ENCODE data around the gene DMD.

DNA sequence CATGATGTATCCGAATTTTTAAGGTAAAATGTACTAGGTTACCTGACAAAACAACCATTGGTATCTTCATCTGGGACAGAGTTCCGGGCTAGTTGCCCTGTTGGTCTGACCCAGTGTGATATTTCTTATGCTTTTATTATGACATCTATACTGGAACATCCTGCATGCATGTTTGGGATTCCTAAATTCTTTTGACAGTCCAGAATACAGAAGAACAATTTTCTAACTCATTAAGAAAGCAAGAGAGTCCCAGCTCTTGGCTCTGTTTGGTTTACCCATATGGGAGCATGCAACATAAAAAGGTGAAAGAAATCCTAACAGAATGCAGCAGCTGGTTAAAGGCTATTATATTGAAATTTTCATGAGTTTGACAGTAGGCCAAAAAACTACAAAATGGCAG, 1891.8 kb downstream of the DMD start:
- TF ChIP-seq CTCF (IDR thresholded peaks at IDR 0.05) (no peak), POLR2AphosphoS5 (IDR thresholded peaks at IDR 0.05; ENCODE audit: low read depth, low read length) (no peak)
- TF ChIP-seq, protein P1, sequence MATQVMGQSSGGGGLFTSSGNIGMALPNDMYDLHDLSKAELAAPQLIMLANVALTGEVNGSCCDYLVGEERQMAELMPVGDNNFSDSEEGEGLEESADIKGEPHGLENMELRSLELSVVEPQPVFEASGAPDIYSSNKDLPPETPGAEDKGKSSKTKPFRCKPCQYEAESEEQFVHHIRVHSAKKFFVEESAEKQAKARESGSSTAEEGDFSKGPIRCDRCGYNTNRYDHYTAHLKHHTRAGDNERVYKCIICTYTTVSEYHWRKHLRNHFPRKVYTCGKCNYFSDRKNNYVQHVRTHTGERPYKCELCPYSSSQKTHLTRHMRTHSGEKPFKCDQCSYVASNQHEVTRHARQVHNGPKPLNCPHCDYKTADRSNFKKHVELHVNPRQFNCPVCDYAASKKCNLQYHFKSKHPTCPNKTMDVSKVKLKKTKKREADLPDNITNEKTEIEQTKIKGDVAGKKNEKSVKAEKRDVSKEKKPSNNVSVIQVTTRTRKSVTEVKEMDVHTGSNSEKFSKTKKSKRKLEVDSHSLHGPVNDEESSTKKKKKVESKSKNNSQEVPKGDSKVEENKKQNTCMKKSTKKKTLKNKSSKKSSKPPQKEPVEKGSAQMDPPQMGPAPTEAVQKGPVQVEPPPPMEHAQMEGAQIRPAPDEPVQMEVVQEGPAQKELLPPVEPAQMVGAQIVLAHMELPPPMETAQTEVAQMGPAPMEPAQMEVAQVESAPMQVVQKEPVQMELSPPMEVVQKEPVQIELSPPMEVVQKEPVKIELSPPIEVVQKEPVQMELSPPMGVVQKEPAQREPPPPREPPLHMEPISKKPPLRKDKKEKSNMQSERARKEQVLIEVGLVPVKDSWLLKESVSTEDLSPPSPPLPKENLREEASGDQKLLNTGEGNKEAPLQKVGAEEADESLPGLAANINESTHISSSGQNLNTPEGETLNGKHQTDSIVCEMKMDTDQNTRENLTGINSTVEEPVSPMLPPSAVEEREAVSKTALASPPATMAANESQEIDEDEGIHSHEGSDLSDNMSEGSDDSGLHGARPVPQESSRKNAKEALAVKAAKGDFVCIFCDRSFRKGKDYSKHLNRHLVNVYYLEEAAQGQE (IDR thresholded peaks at IDR 0.05; ENCODE audit: insufficient read depth in 1 of 2, low read depth in 2 of 2, low read length in 1 of 2), result no peak

Measured in Panc1 (cell line).